Measurements from ENCODE around the gene THRSP.

DNA sequence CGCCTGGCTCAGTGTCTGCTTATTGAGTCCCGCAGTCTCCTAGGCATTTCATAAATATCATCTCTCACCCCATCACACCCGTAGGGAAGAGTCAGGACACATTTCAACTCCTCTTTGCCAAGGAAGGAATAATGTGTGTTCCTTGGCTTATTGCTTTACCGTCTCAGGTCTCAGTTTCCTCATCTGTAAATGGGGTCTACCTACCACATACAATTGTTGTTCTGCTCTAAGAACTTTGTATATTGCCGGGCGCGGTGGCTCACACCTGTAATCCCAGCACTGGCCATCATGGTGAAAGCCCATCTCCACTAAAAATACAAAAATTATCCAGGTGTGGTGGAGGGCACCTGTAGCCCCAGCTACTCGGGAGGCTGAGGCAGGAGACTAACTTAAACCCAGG lies 3.1 kb upstream of the THRSP start:
- TF ChIP-seq, protein P1, sequence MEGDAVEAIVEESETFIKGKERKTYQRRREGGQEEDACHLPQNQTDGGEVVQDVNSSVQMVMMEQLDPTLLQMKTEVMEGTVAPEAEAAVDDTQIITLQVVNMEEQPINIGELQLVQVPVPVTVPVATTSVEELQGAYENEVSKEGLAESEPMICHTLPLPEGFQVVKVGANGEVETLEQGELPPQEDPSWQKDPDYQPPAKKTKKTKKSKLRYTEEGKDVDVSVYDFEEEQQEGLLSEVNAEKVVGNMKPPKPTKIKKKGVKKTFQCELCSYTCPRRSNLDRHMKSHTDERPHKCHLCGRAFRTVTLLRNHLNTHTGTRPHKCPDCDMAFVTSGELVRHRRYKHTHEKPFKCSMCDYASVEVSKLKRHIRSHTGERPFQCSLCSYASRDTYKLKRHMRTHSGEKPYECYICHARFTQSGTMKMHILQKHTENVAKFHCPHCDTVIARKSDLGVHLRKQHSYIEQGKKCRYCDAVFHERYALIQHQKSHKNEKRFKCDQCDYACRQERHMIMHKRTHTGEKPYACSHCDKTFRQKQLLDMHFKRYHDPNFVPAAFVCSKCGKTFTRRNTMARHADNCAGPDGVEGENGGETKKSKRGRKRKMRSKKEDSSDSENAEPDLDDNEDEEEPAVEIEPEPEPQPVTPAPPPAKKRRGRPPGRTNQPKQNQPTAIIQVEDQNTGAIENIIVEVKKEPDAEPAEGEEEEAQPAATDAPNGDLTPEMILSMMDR (IDR thresholded peaks at IDR 0.05; ENCODE audit: low read depth, low read length, missing input control), result no peak
- no peak for TF ChIP-seq RAD21 (IDR thresholded peaks at IDR 0.05)
- TF ChIP-seq, protein P2, sequence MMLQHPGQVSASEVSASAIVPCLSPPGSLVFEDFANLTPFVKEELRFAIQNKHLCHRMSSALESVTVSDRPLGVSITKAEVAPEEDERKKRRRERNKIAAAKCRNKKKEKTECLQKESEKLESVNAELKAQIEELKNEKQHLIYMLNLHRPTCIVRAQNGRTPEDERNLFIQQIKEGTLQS (IDR thresholded peaks at IDR 0.05), result no peak
- TF ChIP-seq, protein P3, sequence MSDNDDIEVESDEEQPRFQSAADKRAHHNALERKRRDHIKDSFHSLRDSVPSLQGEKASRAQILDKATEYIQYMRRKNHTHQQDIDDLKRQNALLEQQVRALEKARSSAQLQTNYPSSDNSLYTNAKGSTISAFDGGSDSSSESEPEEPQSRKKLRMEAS (IDR thresholded peaks at IDR 0.05), result no peak
